HG02678 (cell line): ENCODE results near the gene TNC.

ENCODE experiments used
- ATAC-seq: cut with Tn5 transposase; IDR thresholded peaks from one replicate; pipeline ENCODE4 v1.9.1; 2021; ENCODE audit warnings: mild to moderate bottlenecking, moderate library complexity; ENCODE audit not compliant: unreplicated experiment

TNC gene

GRCh38 chr9:114981063-114981462 lies 136.9 kb downstream of the TNC start:
- ATAC-seq, result no peak

DNA sequence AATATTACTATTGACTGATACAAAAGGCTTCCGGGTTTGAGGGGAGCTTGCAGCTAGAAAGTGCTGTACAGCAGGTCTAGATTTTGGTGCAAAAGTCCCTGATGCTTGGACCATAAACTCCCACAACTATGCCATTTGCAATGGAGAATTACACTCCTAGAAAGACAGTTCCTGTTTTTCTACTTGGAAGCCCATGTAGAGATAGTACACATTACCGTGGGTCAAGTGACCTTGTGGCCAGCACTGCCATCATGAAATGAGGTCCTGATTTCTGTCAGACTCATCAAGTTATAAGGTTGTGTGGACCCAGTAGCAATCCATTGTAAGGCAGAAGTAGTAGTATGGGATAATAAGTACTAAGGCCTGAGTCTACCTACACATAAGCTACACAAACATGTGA lies 144.7 kb downstream of the TNC start:
- no peak for ATAC-seq

GRCh38 chr9:114972510-114973136 lies 145.3 kb downstream of the TNC start:
- no peak for ATAC-seq
